ENCODE measurements around the gene TECPR2.

- TF ChIP-seq EZH2 (IDR thresholded peaks at IDR 0.05): no peak
- no peak for TF ChIP-seq CTCF (IDR thresholded peaks at IDR 0.05)
Measured at GRCh38 chr14:102514987-102515733, 152.4 kb downstream of the TECPR2 start.

Data from neural progenitor cell (in vitro differentiated cells).